GM23248 (cell line): ENCODE data around the gene NEK6. TPM values are rescaled to one million over a fixed set of nuclear protein-coding genes. Genes with fewer than 3 reads are reported as not detected.

Source experiments
- DNase-seq: peaks from one replicate; pipeline ENCODE4 v3.0.0-alpha.2; 2015
- H2AFZ ChIP-seq: fragments of 200-600 bp; sonication (generic); 2 replicates; pipeline ENCODE4 v1.6.1; 2016; ENCODE audit warnings: antibody characterized with exemption
- H3F3A ChIP-seq: fragments of 200-600 bp; sonication (generic); 2 replicates; pipeline ENCODE4 v1.6.1; 2016; ENCODE audit warnings: mild to moderate bottlenecking, antibody characterized with exemption, mixed run types; ENCODE audit not compliant: insufficient read depth
- H3K27ac ChIP-seq: fragments of 200-600 bp; sonication (generic); 2 replicates; pipeline ENCODE4 v1.5.1; 2016; ENCODE audit warnings: mild to moderate bottlenecking
- H3K27me3 ChIP-seq: fragments of 200-600 bp; sonication (generic); replicated peaks from 2 replicates; pipeline ENCODE4 v1.6.1; 2016; ENCODE audit warnings: mild to moderate bottlenecking; ENCODE audit not compliant: insufficient read depth
- H3K36me3 ChIP-seq: fragments of 200-600 bp; sonication (generic); 2 replicates; pipeline ENCODE4 v1.6.1; 2016; ENCODE audit warnings: low read depth, mild to moderate bottlenecking
- H3K4me1 ChIP-seq: fragments of 200-600 bp; sonication (generic); 2 replicates; pipeline ENCODE4 v1.6.1; 2016; ENCODE audit warnings: mild to moderate bottlenecking; ENCODE audit not compliant: insufficient read depth
- H3K4me2 ChIP-seq: fragments of 200-600 bp; sonication (generic); one replicate; pipeline ENCODE4 v1.6.1; 2016; ENCODE audit warnings: mild to moderate bottlenecking; ENCODE audit not compliant: unreplicated experiment
- H3K4me3 ChIP-seq: fragments of 200-600 bp; sonication (generic); 2 replicates; pipeline ENCODE4 v1.5.1; 2016; ENCODE audit warnings: mild to moderate bottlenecking
- H3K79me2 ChIP-seq: fragments of 200-600 bp; sonication (generic); 2 replicates; pipeline ENCODE4 v1.6.1; 2016; ENCODE audit warnings: mild to moderate bottlenecking; ENCODE audit not compliant: insufficient read depth
- H3K9ac ChIP-seq: fragments of 200-600 bp; sonication (generic); 2 replicates; pipeline ENCODE4 v1.6.1; 2016; ENCODE audit warnings: mild to moderate bottlenecking
- H3K9me2 ChIP-seq: fragments of 200-600 bp; sonication (generic); 2 replicates; pipeline ENCODE4 v1.6.1; 2016; ENCODE audit warnings: mixed run types, mild to moderate bottlenecking, moderate library complexity; ENCODE audit not compliant: insufficient read depth
- H3K9me3 ChIP-seq: fragments of 200-600 bp; sonication (generic); one replicate; pipeline ENCODE4 v1.6.1; 2017; ENCODE audit warnings: low read depth
- H4K20me1 ChIP-seq: fragments of 200-600 bp; sonication (generic); 2 replicates; pipeline ENCODE4 v1.6.0; 2016; ENCODE audit not compliant: insufficient read depth
- EZH2 ChIP-seq: fragments of 200-600 bp; sonication (generic); IDR thresholded peaks from 2 replicates; pipeline ENCODE4 v1.6.1; 2018; ENCODE audit warnings: antibody characterized with exemption, mild to moderate bottlenecking; ENCODE audit not compliant: insufficient read depth, poor library complexity, severe bottlenecking
- EZH2phosphoT487 ChIP-seq: fragments of 200-600 bp; sonication (generic); IDR thresholded peaks from 2 replicates; pipeline ENCODE4 v1.6.1; 2018; ENCODE audit warnings: antibody characterized with exemption, moderate library complexity, mild to moderate bottlenecking, low read depth; ENCODE audit not compliant: insufficient read depth
- WGBS, 2 experiments: methylation state at CpG; one replicate each; pipeline ENCODE4 v1.1.6; 2015 to 2017; ENCODE audit warnings: low lambda C conversion rate in 2 of 2, low coverage in 1 of 2; ENCODE audit errors: missing lambda C conversion rate in 2 of 2; 5-methylcytosine and 5-hydroxymethylcytosine counted together
- in situ Hi-C: fragments of 300-500 bp; cut with MboI; formaldehyde crosslinking; loops from 2 replicates; pipeline ENCODE4 v1.15.0; 2020
- polyA plus RNA-seq: library from polyadenylated mRNA; unstranded; fragments of >200 nt; fragmentation: Nextera tagmentation; extraction: Ambion mirVana; gene quantifications from 2 replicates; pipeline ENCODE4 v1.2.1, GENCODE V29; 2016
- total RNA-seq: library from RNA; depleted of rRNA; stranded (reverse); fragments of >200 nt; shearing (Covaris generic); gene quantifications from 2 replicates; pipeline ENCODE4 v1.2.3, GENCODE V29; 2014

Gene NEK6
- total and polyA plus RNA-seq, 2 experiments from 2014 or later: 43.7 to 69.6 TPM

DNA sequence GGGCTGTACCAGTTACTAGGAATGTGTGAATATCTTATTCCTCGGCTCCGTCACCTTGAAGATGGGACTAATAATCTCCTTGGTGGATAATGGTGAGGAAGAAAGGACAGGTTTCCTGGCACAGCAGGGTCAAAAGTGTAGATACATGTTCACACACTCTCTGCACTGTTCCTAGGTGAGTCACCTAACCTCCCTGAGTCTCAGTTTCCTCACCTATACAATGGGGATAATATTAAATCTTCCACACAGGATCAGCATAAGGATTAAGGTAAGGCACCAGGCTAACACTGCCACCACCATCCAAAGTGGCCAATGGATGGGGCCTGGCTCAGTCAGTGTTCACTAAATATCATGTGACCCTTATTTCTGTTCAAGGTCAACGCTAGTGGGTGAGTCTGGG lies 90.6 kb downstream of the NEK6 start:
- Histone ChIP-seq H3K9me3 (no peaks in the 10 kb centered on the region), H3K36me3 (peaks cover 44% of the 10 kb centered on the region), H3K9me2 (no peaks in the 10 kb centered on the region), H3K9ac (no peak overlapping the region), H3K4me3 (no peak overlapping the region), H3K27ac (no peak overlapping the region; the same call in 1 of the 2 replicates), H3K79me2 (0 out of 2 replicates have a peak, but pooled peaks cover 3% of the 10 kb centered on the region), H3K27me3 (no peaks in the 10 kb centered on the region), H3F3A (peaks cover 63% of the 10 kb centered on the region), H2AFZ (no peak overlapping the region), H3K4me2 (no peak overlapping the region), H4K20me1 (no peaks in the 10 kb centered on the region), H3K4me1 (peaks cover 3% of the 10 kb centered on the region)
- DNase-seq: no peak
- WGBS, 2 experiments: 93 to 98% methylated on average over 3 of the region's 3 CpGs
- in situ Hi-C loops: no loop called here
- no peak for TF ChIP-seq EZH2
- TF ChIP-seq EZH2phosphoT487: no peak

DNA sequence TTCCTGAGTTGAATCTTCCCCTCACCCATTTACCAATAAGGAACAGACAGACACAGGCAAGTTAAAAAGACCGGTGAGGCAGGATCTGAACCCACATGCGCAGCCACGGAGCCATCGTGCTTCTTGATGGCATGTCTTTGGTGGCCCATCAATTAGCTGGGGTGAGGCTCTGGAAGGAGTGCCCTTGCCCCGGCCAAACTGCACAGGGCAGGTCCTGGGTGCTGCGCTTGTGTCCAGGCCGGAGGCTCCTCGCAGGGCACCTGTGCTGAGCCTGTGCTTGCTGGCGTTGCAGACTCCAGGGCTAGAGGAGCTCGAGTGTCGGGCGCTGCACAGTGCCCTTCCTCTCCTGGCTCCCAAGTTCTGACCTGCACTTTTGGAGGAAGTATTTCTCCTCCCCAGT lies 91.1 kb downstream of the NEK6 start:
- Histone ChIP-seq H3K27me3 (no peaks in the 10 kb centered on the region), H3K9me2 (no peaks in the 10 kb centered on the region), H3K9me3 (no peaks in the 10 kb centered on the region), H3K27ac (no peak overlapping the region), H3K4me2 (no peak overlapping the region), H3K79me2 (0 out of 2 replicates have a peak, but pooled peaks cover 3% of the 10 kb centered on the region), H3K9ac (no peak overlapping the region), H3K36me3 (peaks cover 47% of the 10 kb centered on the region), H4K20me1 (no peaks in the 10 kb centered on the region), H3F3A (peaks cover 68% of the 10 kb centered on the region), H2AFZ (no peak overlapping the region), H3K4me1 (no peaks in the 10 kb centered on the region), H3K4me3 (no peak overlapping the region)
- no peak for TF ChIP-seq EZH2
- TF ChIP-seq EZH2phosphoT487: no peak
- WGBS, 2 experiments: 90 to 94% methylated on average over 12 of the region's 12 CpGs
- no peak for DNase-seq
- in situ Hi-C loops: no loop called here

DNA sequence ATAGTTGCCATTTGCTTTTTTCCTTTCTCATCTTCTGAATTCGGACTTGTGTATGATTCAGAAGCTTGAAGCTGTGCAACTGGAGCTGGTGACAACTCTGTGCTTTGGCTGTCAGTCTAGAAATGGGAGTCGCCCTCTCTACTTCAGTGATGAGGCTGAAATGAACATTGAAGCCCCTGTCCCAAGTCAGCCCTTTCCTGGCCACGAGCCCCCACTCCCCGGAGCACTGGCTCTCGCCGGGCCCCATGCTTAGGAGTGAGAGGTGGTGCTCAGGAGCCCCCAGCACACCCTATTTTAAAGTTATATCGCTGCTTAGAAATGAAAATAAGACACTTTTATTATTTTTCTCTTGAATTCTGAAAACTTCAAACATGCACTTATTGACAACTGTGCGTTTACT lies 91.5 kb downstream of the NEK6 start:
- in situ Hi-C loops: no loop called here
- WGBS, 2 experiments: 84 to 87% methylated on average over 8 of the region's 8 CpGs
- Histone ChIP-seq H3K27me3 (no peaks in the 10 kb centered on the region), H3K4me3 (no peak overlapping the region), H2AFZ (no peak overlapping the region), H3F3A (peaks cover 68% of the 10 kb centered on the region), H3K9me2 (no peaks in the 10 kb centered on the region), H4K20me1 (no peaks in the 10 kb centered on the region), H3K4me2 (no peak overlapping the region), H3K27ac (no peak overlapping the region), H3K79me2 (peaks cover 6% of the 10 kb centered on the region; the same call in 1 of the 2 replicates), H3K36me3 (peaks cover 47% of the 10 kb centered on the region), H3K9ac (no peak overlapping the region), H3K9me3 (no peaks in the 10 kb centered on the region), H3K4me1 (no peaks in the 10 kb centered on the region)
- no peak for TF ChIP-seq EZH2
- TF ChIP-seq EZH2phosphoT487: no peak
- no peak for DNase-seq

DNA sequence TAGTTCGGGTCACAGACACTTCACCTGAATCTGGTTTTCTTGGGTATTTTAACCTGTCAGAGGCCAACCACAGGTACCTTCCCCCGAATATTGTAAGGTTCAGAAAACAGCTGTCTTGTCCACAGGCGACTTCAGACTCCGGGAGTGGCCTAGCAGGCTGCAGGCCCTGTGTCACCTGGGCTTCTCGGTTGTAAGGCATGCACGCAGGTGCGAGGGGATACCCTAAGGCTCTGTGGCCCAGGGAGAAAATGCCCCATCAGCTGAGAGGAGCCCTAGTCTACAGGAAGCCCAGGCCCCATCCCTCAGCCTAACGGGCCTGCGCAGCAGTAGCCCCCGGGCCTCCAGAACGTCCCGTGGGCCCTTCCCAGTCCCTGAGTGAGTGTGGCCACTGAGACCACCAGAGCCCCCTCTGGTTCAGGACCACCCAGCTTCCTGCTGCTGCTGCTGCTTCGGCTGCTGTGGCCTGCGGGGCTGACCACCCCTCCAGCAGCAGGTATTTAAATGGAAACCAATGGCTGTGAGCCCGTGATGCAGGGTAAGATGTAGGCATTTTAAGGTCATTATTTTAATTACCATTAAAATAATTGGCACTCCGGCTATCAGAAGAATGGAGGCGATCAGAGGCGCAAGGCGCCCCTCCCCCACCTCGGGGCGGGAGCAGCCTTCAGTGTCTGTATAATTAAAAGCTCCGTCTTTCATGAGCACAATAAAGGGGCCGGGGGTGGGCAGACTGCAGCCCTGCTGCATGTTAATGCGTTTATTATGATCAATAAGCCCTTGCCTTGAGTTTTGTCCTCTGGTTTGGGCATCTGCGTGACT lies 92.1 kb downstream of the NEK6 start:
- DNase-seq: no peak
- in situ Hi-C loops: no loop called here

More for the DNA sequence above, 92.1 kb downstream of the NEK6 start:
- no peak overlapping the region for H3K4me3 ChIP-seq
- H3K9ac ChIP-seq: no peak overlapping the region
- TF ChIP-seq EZH2 (no peak), EZH2phosphoT487 (no peak)
- no peak overlapping the region for H3K27ac ChIP-seq
- peaks cover 72% of the 10 kb centered on the region for H3F3A ChIP-seq
- H3K9me2 ChIP-seq: no peaks in the 10 kb centered on the region
- peaks cover 11% of the 10 kb centered on the region for H3K79me2 ChIP-seq
- H3K9me3 ChIP-seq: no peaks in the 10 kb centered on the region
- WGBS, 2 experiments: 84% methylated on average over 25 of the region's 25 CpGs
- no peaks in the 10 kb centered on the region for H4K20me1 ChIP-seq
- H3K4me2 ChIP-seq: no peak overlapping the region
- no peaks in the 10 kb centered on the region for H3K27me3 ChIP-seq
- peaks cover 47% of the 10 kb centered on the region for H3K36me3 ChIP-seq
- no peaks in the 10 kb centered on the region for H3K4me1 ChIP-seq
- H2AFZ ChIP-seq: no peak overlapping the region
